NCI-H748 (cell line): ENCODE results near the gene ALK.

Experiments
- DNase-seq: peaks from one replicate; lab custom pipeline; 2025; ENCODE audit not compliant: unreplicated experiment; lab: John Stamatoyannopoulos, UW

The ALK gene

DNA sequence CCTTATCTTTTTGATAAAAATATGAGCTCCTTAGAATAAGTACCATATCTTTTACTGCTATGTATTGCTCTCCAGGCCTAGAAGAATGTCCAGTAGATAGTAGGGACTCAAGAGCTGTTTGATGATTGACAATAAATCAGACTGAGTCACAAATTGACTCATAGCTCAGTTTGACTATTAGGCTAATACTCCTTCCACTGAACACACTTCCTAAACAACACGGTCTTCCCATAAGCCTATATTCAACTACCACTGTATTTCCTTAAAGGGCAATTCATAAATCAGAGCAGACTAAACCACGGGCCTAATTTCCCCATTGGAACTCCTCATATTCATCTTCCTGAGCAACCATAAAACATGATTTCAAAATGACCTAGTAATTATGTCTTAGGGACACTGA lies 258.5 kb downstream of the ALK start:
- DNase-seq = no peak

DNA sequence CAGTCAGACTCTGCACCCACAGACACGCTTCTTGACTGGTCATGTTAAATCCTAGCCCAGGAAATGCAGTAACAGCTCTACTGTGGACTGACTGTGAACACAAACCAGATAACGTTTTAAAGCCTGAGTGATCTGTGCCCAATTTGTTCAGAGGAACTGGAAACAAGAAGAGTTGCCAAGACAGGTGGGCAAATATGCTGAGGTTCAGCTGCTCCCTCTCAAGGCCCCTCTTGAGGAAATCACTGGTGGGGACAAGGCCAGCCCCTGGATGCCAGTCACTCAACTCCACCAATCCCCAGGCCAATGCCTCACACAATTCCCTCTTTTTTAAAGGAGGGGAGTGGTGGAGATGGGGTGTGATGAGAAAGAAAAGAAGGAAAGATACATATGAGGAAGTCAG lies 261.2 kb downstream of the ALK start:
- DNase-seq = no peak

DNA sequence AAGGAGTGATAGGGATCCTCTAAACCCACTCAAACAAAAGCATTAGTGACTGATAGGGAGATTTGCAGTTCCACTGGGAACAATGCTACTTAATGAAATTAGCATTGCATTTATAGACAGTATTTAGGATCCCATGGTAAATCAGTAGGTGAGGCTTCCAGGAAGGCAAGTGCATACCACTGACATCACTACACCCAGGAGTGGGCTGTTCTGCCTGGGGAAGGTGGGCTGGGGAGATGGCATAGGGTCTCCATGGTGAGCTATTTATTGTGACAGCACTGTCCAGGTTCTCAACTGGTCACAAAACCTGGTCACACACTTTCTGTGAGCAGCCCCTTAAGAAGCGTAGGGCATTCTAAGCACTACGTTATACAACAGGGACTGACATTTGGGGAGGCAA lies 262.2 kb downstream of the ALK start:
- no peak for DNase-seq

DNA sequence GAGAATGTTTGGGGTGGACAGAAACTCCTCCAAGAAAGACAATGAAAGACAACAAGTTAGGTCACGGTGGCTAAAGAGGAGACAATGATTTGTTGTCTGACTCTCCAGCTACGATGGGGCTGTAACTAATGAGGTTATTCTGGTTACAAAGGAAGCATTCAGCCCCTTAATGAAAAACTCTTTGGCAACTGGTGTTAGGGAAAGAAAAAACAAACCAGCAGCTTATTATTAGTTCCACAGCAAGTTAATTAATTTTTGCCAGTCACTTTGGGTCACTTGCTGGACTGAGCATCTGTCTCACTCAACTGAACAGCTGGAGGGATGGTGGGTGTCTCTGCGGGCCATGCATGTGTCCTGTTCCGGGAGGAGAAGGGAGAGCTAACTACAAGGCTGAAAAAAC lies 263.7 kb downstream of the ALK start:
- DNase-seq = no peak

DNA sequence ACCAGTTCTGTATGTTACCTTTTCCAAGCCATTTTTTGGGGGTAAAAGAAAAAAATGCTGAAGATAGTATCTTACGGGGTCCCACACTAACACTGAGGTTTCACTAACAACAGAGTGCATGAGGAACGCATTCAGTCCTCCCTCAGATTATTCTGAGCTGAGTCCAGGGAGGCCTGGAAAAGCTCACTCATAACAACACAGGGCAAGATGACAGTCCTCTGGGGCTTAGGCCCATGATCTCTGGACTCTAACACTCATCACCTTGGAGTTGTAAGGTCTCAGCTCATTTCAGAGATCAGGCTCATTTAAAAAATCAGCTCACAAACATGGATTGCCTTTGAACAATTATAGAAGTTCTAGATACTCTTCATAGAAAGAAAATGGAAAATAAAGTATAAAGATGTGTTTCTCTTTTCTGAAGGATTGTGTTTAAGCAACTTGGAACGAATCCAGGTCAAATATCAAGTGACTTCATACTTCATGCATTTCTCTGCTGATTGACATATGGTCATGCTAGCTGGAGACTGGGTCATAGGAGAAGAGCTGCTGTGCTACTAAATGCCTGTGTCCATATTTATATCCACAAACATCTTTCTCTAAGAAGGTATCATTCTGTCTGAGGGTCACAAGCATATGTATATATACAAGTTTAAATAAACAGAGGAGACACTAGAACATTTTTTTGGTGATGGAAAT lies 265.8 kb downstream of the ALK start:
- no peak for DNase-seq

DNA sequence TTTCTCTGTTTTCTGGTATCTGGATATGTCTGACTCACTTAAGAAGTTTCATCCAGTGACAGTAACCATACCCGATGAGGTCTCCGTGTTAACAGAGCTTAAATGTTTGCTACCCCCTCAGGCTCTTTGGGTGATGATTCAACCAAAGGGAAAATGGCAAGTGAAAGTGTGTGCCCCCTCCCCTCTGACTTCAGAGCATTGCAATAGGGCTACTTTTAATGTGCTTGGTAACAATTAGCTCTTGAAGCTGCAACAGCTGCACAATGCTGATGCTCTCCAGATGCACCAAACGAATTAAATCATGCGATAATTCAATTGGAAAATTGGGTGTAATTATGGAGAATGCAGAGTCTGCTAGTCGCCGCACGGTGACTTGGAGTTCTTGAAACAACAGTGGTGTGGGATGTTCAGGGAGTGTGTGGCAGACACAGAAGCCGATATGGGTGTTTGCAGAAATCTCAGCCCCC lies 270.7 kb downstream of the ALK start:
- no peak for DNase-seq

DNA sequence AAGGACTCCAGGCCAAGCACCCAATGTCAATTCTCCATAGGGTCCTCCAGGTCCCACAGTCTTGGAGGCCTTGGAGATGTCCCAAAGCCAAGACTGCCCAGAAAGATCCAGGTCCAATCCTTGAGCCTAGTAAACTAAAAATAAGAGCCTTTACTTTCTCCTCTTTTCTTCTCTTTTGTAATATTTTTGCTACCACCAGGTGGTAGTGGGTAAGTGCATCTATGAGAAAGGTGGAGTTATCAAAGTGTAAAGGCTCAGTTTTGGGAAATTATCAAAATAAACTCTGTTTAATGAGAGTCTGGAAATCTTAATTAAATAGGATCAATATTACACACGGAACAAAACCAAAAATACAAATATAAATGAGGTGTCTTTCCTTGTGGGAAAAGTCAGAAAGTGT lies 276.4 kb downstream of the ALK start:
- DNase-seq = no peak

DNA sequence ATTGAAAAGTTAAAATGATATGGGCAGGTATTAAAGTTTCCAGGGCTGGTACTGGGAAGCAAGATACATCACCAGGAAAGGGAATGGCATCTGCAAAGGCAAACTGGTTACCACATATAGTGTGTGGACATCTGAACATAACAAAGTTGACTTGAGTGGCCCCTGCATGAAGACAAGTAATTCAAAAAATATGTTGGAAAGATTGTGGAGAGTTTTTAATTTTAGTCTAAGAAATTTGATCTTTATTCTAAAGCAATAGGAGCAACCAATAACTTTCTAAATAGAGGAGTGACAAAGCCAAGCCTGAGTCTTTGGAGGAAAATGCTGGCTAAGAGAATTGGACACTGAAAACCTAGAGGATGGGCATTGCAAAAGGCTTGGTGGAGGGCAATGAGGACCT lies 278.2 kb downstream of the ALK start:
- DNase-seq = no peak

DNA sequence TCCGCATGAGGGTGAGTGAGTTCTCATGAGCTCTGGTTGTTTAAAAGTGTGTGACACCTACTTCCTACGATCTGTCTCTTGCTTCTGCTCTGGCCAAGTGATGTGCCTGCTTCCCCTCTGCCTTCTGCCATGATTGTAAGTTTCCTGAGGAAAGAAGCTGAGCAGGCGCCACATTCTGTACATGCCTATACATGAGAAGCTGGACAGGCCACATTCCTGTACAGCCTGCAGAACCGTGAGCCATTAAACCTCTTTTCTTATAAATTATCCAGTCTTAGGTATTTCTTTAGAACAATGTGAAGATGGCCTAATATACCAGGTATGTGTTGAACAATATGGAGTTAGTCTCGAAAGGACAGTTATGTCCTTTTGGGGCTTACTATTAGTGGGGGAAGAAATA lies 281.0 kb downstream of the ALK start:
- DNase-seq = no peak

DNA sequence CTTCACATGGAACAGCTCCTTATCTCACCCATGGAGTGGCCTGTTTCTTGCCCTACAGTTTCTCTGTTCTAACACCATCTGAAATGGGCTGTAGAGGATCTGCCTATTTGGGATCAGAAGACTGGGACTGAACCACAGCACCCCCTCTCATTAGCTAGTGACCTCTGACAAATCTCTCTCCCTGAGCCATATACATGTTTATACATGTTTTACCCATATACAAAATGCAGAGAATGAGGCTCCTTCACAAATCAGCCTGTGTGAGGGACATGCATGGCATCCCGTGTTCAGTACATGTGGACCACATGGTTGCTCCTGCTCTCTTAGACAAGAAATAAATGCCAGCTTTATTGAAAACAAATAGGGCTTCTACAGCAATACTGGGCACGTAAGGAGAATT lies 282.7 kb downstream of the ALK start:
- no peak for DNase-seq

DNA sequence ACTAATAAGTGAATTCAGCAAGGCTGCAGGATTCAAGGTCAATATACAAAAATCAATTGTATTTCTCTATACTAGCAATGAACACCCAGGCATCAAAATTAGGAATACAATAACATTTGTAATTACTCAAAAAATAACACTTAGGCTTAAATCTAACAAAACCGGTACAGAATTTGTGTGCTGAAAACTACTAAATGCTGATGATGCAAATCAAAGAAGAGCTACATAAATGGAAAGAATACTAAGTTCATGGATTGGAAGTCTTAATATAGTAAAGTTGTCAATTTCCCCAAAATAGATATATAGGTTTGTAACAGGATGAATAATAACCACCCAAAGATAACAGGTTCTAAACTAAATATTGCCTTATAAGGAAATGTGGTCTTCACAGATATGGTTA lies 286.5 kb downstream of the ALK start:
- DNase-seq = no peak

DNA sequence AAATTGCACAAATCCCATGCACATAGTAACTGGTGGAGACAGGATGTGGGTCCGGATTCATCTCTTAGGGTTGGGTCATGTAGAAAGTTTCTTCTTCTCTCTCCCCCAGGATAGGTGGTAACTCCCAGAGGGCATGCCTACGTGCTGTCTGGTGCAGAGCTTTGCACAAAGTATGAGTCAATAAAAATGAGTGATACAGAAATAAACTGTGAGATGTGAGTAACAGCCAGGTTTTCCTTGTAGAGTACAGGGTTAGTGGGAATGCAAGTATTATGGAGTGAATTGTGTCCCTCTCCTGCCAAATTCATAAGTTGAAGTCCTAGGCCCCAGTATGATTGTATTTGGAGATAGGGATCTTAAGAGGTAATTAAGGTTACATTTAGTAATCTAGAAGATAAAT lies 289.4 kb downstream of the ALK start:
- DNase-seq = no peak

DNA sequence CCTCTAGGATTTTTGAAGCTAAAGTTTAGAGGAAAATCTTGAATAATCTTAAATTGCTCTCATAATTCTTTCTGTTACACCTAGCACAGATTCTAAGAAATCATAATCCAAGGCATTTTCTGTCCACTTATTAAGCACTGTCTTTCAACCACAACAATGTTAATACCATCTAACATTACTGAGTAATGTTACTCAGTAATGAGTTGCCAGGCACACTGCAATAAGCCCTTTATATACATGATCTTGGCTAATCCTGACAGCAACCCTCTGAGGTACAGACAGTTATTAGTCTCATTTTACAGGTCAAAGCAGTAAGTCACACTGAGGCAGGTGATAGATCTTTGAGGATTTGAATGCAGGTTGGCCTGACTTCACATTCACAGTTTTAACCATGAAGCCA lies 291.9 kb downstream of the ALK start:
- no peak for DNase-seq

DNA sequence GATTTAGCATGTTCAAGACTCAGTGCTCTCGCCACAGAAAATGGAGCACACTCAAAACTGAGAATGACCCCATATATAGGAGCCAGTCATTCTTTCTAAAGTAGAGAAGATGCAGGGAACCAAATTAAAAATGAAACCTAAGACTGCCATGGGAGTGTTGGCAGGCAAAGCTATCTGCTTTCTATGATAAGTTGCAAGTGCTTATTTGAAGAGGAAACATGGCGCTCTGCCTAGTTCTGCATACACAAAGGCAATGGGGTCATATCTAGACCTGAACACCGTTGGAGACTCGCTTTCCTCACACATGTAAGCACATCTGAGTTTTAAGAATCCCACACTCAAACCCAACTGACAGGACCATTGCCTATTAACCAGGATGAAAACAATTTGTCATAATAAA lies 292.5 kb downstream of the ALK start:
- DNase-seq = no peak

DNA sequence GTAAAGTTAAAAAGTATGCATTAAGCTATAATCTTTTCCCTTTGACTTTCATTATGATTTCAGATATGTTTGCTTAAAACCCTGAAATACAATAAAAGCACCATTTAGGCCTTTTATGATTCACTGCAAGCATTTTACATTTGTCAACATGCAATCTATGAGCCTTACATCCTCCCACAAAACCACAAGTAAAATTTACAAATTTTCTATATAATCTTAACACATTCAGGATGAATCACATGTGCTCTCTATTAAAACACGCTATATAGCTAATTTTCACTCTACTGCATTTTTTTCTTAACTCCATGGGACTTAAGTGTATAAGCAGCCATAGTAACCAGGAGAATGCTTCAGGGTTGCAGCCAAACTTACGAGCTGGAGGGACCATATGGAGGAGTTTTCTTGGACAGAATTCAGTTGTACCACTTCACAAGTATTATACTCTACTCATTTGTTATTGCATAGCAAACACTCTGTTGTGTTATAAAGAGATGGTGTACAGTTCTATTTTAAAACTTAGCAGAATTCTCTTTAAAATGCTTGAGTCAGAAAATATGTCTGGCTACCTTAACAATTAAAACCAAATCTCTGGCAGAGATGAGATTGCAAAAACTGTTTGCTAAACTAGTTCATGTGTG lies 293.2 kb downstream of the ALK start:
- DNase-seq = no peak

DNA sequence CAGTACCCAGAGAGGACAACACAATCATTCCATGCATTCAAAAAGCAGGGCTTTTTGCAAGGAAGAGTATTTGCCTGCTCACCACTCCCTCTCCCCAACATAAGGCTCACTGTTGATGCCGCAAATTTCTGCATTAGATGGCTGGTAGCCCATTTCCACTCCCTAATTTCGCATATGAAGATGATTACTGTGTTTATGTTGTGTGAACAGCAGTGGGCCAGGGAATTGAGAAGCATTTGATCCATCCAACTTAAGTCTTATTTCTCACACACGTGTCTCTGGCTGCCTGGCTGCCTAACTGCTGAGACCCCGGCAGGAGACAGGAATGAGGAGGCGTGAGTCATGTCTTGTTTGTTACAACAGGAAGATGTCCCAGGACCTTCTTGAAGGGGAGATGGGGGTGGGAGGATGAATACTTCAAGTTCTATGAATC lies 294.1 kb downstream of the ALK start:
- DNase-seq = no peak

DNA sequence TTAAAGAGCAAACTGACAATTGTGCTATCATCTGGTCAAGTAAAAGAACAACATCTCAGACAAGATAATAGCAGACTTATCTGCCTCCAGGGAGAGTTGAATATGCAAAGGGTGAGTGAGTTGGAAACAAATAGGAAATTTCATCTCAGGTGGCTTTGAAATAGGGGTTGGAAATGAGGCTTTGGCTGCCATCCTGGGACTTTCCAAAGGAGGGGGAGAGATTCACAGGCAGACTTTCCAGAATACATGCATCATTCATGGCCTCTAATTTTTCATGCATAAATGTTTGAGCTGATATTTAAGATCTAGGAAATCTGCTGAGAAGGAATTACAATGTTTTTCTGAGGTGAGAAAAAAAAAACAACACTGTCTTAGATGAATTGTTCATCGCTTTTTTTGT lies 300.5 kb downstream of the ALK start:
- no peak for DNase-seq

DNA sequence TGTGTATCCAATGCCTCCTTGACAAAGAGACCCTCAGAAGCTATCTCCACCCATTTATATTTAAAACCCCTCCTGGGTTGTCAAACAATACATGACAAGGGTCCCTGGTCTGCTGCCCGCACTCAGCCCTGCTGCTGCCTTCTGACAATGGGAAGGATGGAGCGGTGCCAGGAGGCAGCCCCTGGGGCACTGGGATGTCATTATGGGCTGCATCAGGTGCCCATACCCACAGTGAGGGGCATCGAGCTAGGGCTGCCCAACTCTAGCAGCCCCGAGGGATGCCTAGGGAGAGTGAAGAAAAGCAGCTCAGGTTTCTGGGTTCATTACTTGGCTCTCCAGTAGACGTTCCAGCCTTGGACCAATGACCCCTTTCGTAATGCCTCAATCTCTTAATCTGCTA lies 301.7 kb downstream of the ALK start:
- DNase-seq = no peak

DNA sequence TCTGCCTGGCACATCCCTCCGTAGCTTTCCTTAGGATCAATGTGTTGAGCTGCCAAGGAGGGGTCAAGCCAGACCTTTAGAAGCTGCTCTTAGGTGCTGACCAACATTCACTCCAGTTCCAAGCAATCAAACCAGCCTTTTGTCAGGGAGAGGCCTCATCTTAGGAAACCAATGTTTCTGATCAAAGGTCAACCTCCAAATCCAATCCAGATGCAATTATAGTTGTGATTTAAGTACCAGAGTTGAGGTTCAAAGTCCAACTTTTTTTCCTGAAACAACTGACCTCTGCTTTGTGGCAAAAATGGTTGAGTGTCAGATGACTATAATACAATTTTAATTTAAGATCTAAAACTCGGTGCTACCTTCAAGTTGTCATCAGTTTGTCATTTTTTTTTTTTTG lies 303.4 kb downstream of the ALK start:
- no peak for DNase-seq

DNA sequence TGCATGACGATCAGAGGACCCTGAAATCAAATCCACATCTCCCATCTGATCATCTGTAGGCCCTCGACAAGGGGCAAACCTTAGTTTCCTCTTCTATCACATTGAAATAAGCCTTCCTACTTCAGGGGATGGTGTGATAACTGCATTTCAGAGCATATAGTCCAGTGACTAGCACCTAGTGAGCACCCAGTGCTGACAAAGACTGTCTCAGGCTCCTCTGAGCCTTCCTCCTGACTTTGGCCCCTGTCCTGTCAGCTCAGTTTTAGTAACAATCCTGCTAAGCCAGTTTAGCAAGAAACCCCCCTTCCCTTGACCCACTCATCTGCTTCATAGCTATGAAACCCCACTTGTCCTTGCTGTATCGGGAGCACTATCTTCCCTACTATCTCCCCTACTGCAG lies 304.0 kb downstream of the ALK start:
- DNase-seq = no peak

DNA sequence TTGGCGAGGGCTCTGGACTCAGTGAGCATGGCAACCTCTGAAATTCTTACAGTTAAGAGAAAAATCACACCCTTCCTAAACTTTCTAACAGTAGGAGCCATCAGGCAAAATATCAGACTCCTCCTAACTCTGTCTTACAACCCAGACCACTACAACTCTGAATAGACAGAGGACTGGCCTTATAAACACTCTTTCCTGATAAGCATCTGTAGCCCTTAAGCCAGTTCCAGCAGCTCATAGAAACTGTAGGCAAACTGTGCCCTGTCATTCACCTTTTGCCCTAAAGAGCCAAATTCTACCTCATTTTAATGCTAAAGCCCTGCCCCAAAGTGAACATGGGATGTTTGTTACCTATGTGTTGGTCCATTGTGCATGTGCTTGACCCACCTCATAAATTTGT lies 304.8 kb downstream of the ALK start:
- DNase-seq = no peak

DNA sequence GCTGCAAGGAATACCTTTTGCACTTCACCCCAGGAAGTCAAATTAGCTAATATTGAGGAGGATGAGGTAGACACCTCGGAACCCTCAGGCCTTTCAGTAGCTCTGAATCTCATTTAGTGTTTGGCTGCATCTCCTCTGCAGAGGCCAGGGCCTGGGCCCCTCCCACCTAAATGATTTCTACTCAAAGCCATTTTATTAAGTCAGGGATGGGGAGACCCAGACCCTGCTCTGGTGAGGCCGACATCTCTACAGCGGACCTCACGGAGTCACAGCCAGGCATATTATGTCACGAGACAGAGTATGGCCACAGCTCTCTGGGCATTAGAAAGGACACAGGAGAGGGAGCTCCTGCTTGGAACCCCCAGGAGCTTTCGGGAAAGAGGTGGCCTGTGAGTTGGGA lies 305.5 kb downstream of the ALK start:
- DNase-seq = no peak

DNA sequence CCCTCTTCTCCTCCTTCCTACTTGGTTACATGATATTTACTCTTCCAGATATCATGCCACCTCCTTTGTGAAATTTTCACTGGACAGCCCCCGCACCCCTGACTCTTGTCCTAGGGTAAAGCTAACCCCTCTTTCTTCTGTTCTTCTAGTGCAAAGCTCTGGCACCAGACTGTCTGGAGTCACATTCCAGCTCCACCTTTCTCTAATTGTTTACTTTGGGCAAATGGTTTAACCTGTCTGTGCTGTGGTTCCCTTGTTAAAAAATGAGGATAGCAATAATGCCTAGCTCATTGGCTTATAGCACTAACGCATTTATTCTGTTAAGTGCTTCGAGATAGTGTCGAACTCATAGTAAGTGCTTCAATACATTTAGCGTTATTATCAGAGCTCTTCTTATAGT lies 306.2 kb downstream of the ALK start:
- DNase-seq = no peak
